ENCODE results near the gene LAMA1.

The LAMA1 gene

GRCh38 chr18:7021994-7022840, 95.4 kb downstream of the LAMA1 start:
- TF ChIP-seq CTCF (IDR thresholded peaks at IDR 0.05): no peak
- no peak overlapping the region for H3K4me3 ChIP-seq (ENCODE audit: low read depth in 1 of 2, low read length in 1 of 2)
- H3K27me3 ChIP-seq: no peaks in the 10 kb centered on the region
- no peaks in the 10 kb centered on the region for H3K36me3 ChIP-seq
- no peaks in the 10 kb centered on the region for H3K4me1 ChIP-seq (ENCODE audit: control insufficient read depth in 1 of 2, insufficient read depth in 1 of 2, low read depth in 1 of 2, low read length in 1 of 2)
- H3K9me3 ChIP-seq: no peaks in the 10 kb centered on the region
- no peak overlapping the region for H3K27ac ChIP-seq

GRCh38 chr18:7020995-7021777, 96.4 kb downstream of the LAMA1 start:
- Histone ChIP-seq H3K4me3 (ENCODE audit: low read depth in 1 of 2, low read length in 1 of 2) (no peak overlapping the region), H3K27ac (no peak overlapping the region)

GRCh38 chr18:7017013-7017412, 100.6 kb downstream of the LAMA1 start:
- Histone ChIP-seq H3K27ac (no peak overlapping the region), H3K4me3 (ENCODE audit: low read depth in 1 of 2, low read length in 1 of 2) (no peak overlapping the region), H3K27me3 (peaks cover 1% of the 10 kb centered on the region), H3K36me3 (no peaks in the 10 kb centered on the region), H3K9me3 (no peaks in the 10 kb centered on the region), H3K4me1 (ENCODE audit: control insufficient read depth in 1 of 2, insufficient read depth in 1 of 2, low read depth in 1 of 2, low read length in 1 of 2) (no peaks in the 10 kb centered on the region)
- TF ChIP-seq CTCF (IDR thresholded peaks at IDR 0.05): no peak

More at GRCh38 chr18:7020995-7021777, 96.4 kb downstream of the LAMA1 start:
- H3K4me1 ChIP-seq (ENCODE audit: control insufficient read depth in 1 of 2, insufficient read depth in 1 of 2, low read depth in 1 of 2, low read length in 1 of 2): no peaks in the 10 kb centered on the region
- H3K36me3 ChIP-seq: no peaks in the 10 kb centered on the region
- H3K27me3 ChIP-seq: no peaks in the 10 kb centered on the region
- no peaks in the 10 kb centered on the region for H3K9me3 ChIP-seq
- TF ChIP-seq CTCF (IDR thresholded peaks at IDR 0.05): no peak

- no peak overlapping the region for H3K4me3 ChIP-seq (ENCODE audit: low read depth in 1 of 2, low read length in 1 of 2)
- TF ChIP-seq CTCF (IDR thresholded peaks at IDR 0.05): no peak
- H3K4me1 ChIP-seq (ENCODE audit: control insufficient read depth in 1 of 2, insufficient read depth in 1 of 2, low read depth in 1 of 2, low read length in 1 of 2): no peaks in the 10 kb centered on the region
- H3K27ac ChIP-seq: no peak overlapping the region
- no peaks in the 10 kb centered on the region for H3K36me3 ChIP-seq
- H3K9me3 ChIP-seq: no peaks in the 10 kb centered on the region
- peaks cover 27% of the 10 kb centered on the region for H3K27me3 ChIP-seq
Observed at GRCh38 chr18:7011142-7011541, 106.5 kb downstream of the LAMA1 start.

GRCh38 chr18:7004009-7004408, 113.6 kb downstream of the LAMA1 start:
- no peaks in the 10 kb centered on the region for H3K9me3 ChIP-seq
- no peak overlapping the region for H3K4me3 ChIP-seq (ENCODE audit: low read depth in 1 of 2, low read length in 1 of 2)
- H3K4me1 ChIP-seq (ENCODE audit: control insufficient read depth in 1 of 2, insufficient read depth in 1 of 2, low read depth in 1 of 2, low read length in 1 of 2): no peaks in the 10 kb centered on the region
- TF ChIP-seq CTCF (IDR thresholded peaks at IDR 0.05): no peak
- no peaks in the 10 kb centered on the region for H3K36me3 ChIP-seq
- peaks cover 3% of the 10 kb centered on the region for H3K27me3 ChIP-seq
- H3K27ac ChIP-seq: no peak overlapping the region
